Astrocyte (in vitro differentiated cells and primary cell): Measurements from ENCODE around the gene DIAPH3. TPM values are rescaled to one million over a fixed set of nuclear protein-coding genes. Genes with fewer than 3 reads are reported as not detected.

Source experiments
- DNase-seq: peaks from one replicate; pipeline ENCODE4 v3.0.0-alpha.2; 2010; ENCODE audit warnings: low read depth
- FAIRE-seq: peaks from 2 replicates; lab custom pipeline; 2011; peaks lifted over from hg19 to GRCh38; lab: Jason Lieb, UNC
- H2AFZ ChIP-seq: 2 replicates; pipeline ENCODE4 v1.6.0; 2012; ENCODE audit warnings: low read depth, low read length, inconsistent platforms
- H3K27ac ChIP-seq: 2 replicates; pipeline ENCODE4 v1.5.1; 2011; ENCODE audit warnings: low read depth, low read length, inconsistent platforms
- H3K27me3 ChIP-seq: 2 replicates; pipeline ENCODE4 v1.6.0; 2011; ENCODE audit warnings: low read length, inconsistent platforms; ENCODE audit not compliant: insufficient read depth
- H3K36me3 ChIP-seq: 2 replicates; pipeline ENCODE4 v1.5.1; 2011; ENCODE audit warnings: low read length, inconsistent platforms; ENCODE audit not compliant: insufficient read depth
- H3K4me1 ChIP-seq: 2 replicates; pipeline ENCODE4 v1.5.1; 2011; ENCODE audit warnings: low read length, inconsistent platforms; ENCODE audit not compliant: insufficient read depth
- H3K4me2 ChIP-seq: 2 replicates; pipeline ENCODE4 v1.6.0; 2012; ENCODE audit warnings: low read length, inconsistent platforms
- H3K4me3 ChIP-seq: 2 replicates; pipeline ENCODE4 v1.5.1; 2011; ENCODE audit warnings: low read depth, mild to moderate bottlenecking, low read length, inconsistent platforms; ENCODE audit not compliant: insufficient read depth
- H3K79me2 ChIP-seq: 2 replicates; pipeline ENCODE4 v1.6.0; 2012; ENCODE audit warnings: mild to moderate bottlenecking, low read length, inconsistent platforms; ENCODE audit not compliant: insufficient read depth
- H3K9ac ChIP-seq: 2 replicates; pipeline ENCODE4 v1.6.0; 2012; ENCODE audit warnings: mild to moderate bottlenecking, low read length, inconsistent platforms
- H3K9me3 ChIP-seq: 2 replicates; pipeline ENCODE4 v1.5.1; 2012; ENCODE audit warnings: low read depth, mild to moderate bottlenecking, low read length, inconsistent platforms; ENCODE audit not compliant: insufficient read depth
- H4K20me1 ChIP-seq: 2 replicates; pipeline ENCODE4 v1.6.0; 2012; ENCODE audit warnings: low read length, inconsistent platforms; ENCODE audit not compliant: insufficient read depth
- H3K27ac Mint-ChIP-seq: one replicate; pipeline ENCODE4 v1.8.0; 2021; ENCODE audit warnings: mild to moderate bottlenecking, mixed read lengths; ENCODE audit not compliant: unreplicated experiment
- H3K27me3 Mint-ChIP-seq: one replicate; pipeline ENCODE4 v1.8.0; 2021; ENCODE audit warnings: low read depth, mixed read lengths; ENCODE audit not compliant: unreplicated experiment
- H3K36me3 Mint-ChIP-seq: one replicate; pipeline ENCODE4 v1.8.0; 2021; ENCODE audit warnings: low read depth, mixed read lengths; ENCODE audit not compliant: unreplicated experiment
- H3K4me1 Mint-ChIP-seq: one replicate; pipeline ENCODE4 v1.8.0; 2021; ENCODE audit warnings: low read depth, mixed read lengths; ENCODE audit not compliant: unreplicated experiment
- H3K4me3 Mint-ChIP-seq: one replicate; pipeline ENCODE4 v1.8.0; 2021; ENCODE audit warnings: mild to moderate bottlenecking, moderate library complexity, mixed read lengths; ENCODE audit not compliant: unreplicated experiment
- H3K9me3 Mint-ChIP-seq: one replicate; pipeline ENCODE4 v1.8.0; 2021; ENCODE audit warnings: mild to moderate bottlenecking, mixed read lengths; ENCODE audit not compliant: unreplicated experiment
- EZH2 ChIP-seq: IDR thresholded peaks from 2 replicates; pipeline ENCODE4 v1.6.1; 2012; ENCODE audit warnings: mild to moderate bottlenecking, low read length, inconsistent platforms; ENCODE audit not compliant: insufficient read depth
- total RNA-seq: library from RNA; stranded (reverse); gene quantifications from 2 replicates; pipeline ENCODE4 v1.2.1, GENCODE V29; 2021
- TF ChIP-seq, protein P1 (sequence below): IDR thresholded peaks from 2 replicates; pipeline ENCODE4 v1.5.1; 2011; ENCODE audit warnings: low read depth, mild to moderate bottlenecking, inconsistent platforms, low read length, moderate library complexity; ENCODE audit not compliant: insufficient read depth

Gene DIAPH3
- total RNA-seq, 1 donor from 2014 or later = 19.0 TPM

GRCh38 chr13:60020288-60020687, 143.4 kb downstream of the DIAPH3 start:
- Histone ChIP-seq H2AFZ (no peak overlapping the region), H3K4me1 (no peaks in the 10 kb centered on the region), H4K20me1 (no peaks in the 10 kb centered on the region), H3K79me2 (peaks cover 25% of the 10 kb centered on the region), H3K9ac (no peak overlapping the region), H3K4me2 (no peak overlapping the region), H3K9me3 (no peaks in the 10 kb centered on the region), H3K27ac (no peak overlapping the region), H3K27me3 (no peaks in the 10 kb centered on the region), H3K4me3 (no peak overlapping the region), H3K36me3 (no peaks in the 10 kb centered on the region)
- no peaks in the 10 kb centered on the region for H3K4me1 Mint-ChIP-seq
- DNase-seq (no peak), FAIRE-seq (no peak)
- H3K27ac Mint-ChIP-seq = no peak overlapping the region
- peaks cover 2% of the 10 kb centered on the region for H3K9me3 Mint-ChIP-seq
- no peak overlapping the region for H3K4me3 Mint-ChIP-seq
- peaks cover 2% of the 10 kb centered on the region for H3K36me3 Mint-ChIP-seq
- TF ChIP-seq, protein P1, sequence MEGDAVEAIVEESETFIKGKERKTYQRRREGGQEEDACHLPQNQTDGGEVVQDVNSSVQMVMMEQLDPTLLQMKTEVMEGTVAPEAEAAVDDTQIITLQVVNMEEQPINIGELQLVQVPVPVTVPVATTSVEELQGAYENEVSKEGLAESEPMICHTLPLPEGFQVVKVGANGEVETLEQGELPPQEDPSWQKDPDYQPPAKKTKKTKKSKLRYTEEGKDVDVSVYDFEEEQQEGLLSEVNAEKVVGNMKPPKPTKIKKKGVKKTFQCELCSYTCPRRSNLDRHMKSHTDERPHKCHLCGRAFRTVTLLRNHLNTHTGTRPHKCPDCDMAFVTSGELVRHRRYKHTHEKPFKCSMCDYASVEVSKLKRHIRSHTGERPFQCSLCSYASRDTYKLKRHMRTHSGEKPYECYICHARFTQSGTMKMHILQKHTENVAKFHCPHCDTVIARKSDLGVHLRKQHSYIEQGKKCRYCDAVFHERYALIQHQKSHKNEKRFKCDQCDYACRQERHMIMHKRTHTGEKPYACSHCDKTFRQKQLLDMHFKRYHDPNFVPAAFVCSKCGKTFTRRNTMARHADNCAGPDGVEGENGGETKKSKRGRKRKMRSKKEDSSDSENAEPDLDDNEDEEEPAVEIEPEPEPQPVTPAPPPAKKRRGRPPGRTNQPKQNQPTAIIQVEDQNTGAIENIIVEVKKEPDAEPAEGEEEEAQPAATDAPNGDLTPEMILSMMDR = no peak
- no peak for TF ChIP-seq EZH2
- H3K27me3 Mint-ChIP-seq = no peaks in the 10 kb centered on the region

DNA sequence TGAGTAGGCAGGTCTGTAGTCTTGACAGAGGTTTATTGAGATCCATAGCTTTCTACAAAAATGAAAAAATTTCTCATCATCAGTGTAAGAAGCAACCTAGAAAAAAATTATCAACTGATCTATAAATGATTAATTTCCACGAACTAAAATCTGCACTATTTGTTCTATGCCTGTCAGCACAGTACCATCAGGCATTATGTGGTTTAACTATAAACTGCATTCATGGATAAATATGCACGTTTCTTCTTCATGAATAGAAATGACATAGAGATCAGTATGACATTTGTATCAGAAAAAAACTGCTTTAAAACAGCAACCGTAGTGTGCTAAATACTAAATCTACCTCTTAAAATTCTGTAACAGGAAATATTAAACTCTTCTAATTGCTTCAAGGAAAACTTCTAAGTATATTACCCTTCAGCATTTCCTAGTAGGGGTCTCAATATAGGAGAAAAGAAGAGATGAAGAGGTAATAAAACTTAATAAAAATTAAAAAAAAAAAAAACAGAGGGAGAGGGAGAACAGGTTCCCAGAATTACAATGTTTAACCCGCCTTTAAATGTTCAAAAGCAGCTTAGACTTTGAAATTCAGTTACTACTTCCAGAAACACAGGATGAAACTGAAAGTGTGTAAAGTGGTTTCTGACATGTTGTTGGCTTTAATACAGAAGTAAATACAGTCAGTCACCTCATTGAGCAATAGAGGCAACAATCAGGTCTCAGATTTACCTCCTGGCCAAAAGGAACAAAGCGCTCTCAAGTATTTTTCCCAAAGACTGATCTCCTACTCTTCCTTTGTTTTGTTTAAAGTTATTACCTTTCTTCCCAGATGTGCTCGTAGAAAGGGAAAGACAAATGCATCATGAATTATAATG, 144.4 kb downstream of the DIAPH3 start:
- H3K9me3 Mint-ChIP-seq = peaks cover 2% of the 10 kb centered on the region
- no peak for FAIRE-seq
- Histone ChIP-seq H3K4me2 (no peak overlapping the region), H3K9ac (no peak overlapping the region), H3K4me3 (no peak overlapping the region), H3K27me3 (no peaks in the 10 kb centered on the region), H3K79me2 (peaks cover 25% of the 10 kb centered on the region), H3K36me3 (no peaks in the 10 kb centered on the region), H3K27ac (no peak overlapping the region), H2AFZ (no peak overlapping the region), H3K4me1 (no peaks in the 10 kb centered on the region), H4K20me1 (no peaks in the 10 kb centered on the region), H3K9me3 (no peaks in the 10 kb centered on the region)
- H3K27me3 Mint-ChIP-seq = no peaks in the 10 kb centered on the region
- H3K4me1 Mint-ChIP-seq = no peaks in the 10 kb centered on the region
- H3K4me3 Mint-ChIP-seq = no peak overlapping the region
- peak; percentile 2 for DNase-seq
- no peaks in the 10 kb centered on the region for H3K36me3 Mint-ChIP-seq
- no peak overlapping the region for H3K27ac Mint-ChIP-seq
- TF ChIP-seq EZH2 = no peak
- TF ChIP-seq, protein P1 = no peak

DNA sequence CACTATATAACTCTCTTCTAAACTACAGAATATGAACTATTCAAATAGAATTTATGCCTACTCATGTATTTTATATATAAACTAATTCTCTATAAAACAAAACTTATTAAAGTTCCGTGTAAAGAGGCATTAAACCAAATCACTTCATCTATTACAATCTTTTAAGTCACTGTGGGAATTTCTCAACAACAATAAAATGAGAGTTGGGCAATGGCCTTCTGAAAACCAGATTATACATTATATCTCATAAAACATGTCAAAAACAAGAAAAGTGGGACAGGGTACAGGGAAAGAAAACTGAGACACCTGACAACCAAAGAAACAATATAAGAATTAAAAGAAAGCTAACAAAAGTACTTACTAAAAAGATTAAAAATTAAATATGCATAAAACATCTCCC, 145.2 kb downstream of the DIAPH3 start:
- H2AFZ ChIP-seq = no peak overlapping the region
- Mint-ChIP-seq H3K27ac (no peak overlapping the region), H3K4me3 (no peak overlapping the region), H3K27me3 (no peaks in the 10 kb centered on the region), H3K9me3 (no peaks in the 10 kb centered on the region), H3K36me3 (no peaks in the 10 kb centered on the region), H3K4me1 (no peaks in the 10 kb centered on the region)
- peaks cover 25% of the 10 kb centered on the region for H3K79me2 ChIP-seq
- H3K4me2 ChIP-seq = no peak overlapping the region
- no peaks in the 10 kb centered on the region for H3K4me1 ChIP-seq
- no peaks in the 10 kb centered on the region for H3K36me3 ChIP-seq
- DNase-seq = no peak
- H3K27me3 ChIP-seq = no peaks in the 10 kb centered on the region
- H4K20me1 ChIP-seq = no peaks in the 10 kb centered on the region
- no peaks in the 10 kb centered on the region for H3K9me3 ChIP-seq
- no peak overlapping the region for H3K9ac ChIP-seq
- no peak for TF ChIP-seq EZH2
- TF ChIP-seq, protein P1 = no peak
- H3K4me3 ChIP-seq = no peak overlapping the region
- H3K27ac ChIP-seq = no peak overlapping the region
- no peak for FAIRE-seq
